ENCODE data around the gene KRTAP19-1. TPM values are rescaled to one million over a fixed set of nuclear protein-coding genes. Genes with fewer than 3 reads are reported as not detected.

KRTAP19-1 gene
- total and polyA plus RNA-seq, 2 of the 8 experiments (the other 6 are each of a cell fraction or from before 2014, with no cell fraction given) = not detected

GRCh38 chr21:30463713-30464112 lies 16.5 kb downstream of the KRTAP19-1 start:
- Histone ChIP-seq H2AK5ac (ENCODE audit: low read depth, low read length) (no peak overlapping the region), H3K79me2 (ENCODE audit: control insufficient read depth in 1 of 2, insufficient read depth in 2 of 2, low read length in 2 of 2) (no peaks in the 10 kb centered on the region), H3K9ac (replicated peaks in 1 of 4; ENCODE audit: extremely low read depth in 1 of 4, low read depth in 3 of 4, low read length in 3 of 4) (no peak overlapping the region), H4K20me1 (replicated peaks in 1 of 2; ENCODE audit: control insufficient read depth in 1 of 2, insufficient read depth in 2 of 2, low read length in 2 of 2) (no peaks in the 10 kb centered on the region), H3K23me2 (ENCODE audit: low read depth, low read length) (no peaks in the 10 kb centered on the region), H3K9me3 (ENCODE audit: insufficient read depth in 2 of 2, low read depth in 1 of 2, low read length in 1 of 2) (no peaks in the 10 kb centered on the region), H3K27ac (ENCODE audit: low read depth, low read length) (no peak overlapping the region), H2BK120ac (replicated peaks; ENCODE audit: low read depth, low read length) (no peak overlapping the region), H3K27me3 (replicated peaks in 1 of 4; ENCODE audit: control insufficient read depth in 3 of 4, extremely low read depth in 1 of 4, insufficient read depth in 3 of 4, low read length in 3 of 4) (no peaks in the 10 kb centered on the region), H3K4ac (replicated peaks; ENCODE audit: insufficient read length, low read depth, low read length) (no peak overlapping the region), H3K14ac (ENCODE audit: insufficient read length) (no peak overlapping the region), H3K36me3 (ENCODE audit: control insufficient read depth in 2 of 4, insufficient read depth in 4 of 4, low read length in 3 of 4) (no peaks in the 10 kb centered on the region), H3K79me1 (ENCODE audit: low read depth, low read length) (no peaks in the 10 kb centered on the region), H2BK12ac (ENCODE audit: low read depth, low read length) (no peak overlapping the region), H3K56ac (replicated peaks; ENCODE audit: insufficient read length, low read depth, low read length) (no peak overlapping the region), H3K18ac (ENCODE audit: extremely low read depth, low read length) (no peak overlapping the region), H4K5ac (ENCODE audit: insufficient read length, low read depth, low read length) (no peak overlapping the region), H4K8ac (ENCODE audit: extremely low read depth, insufficient read depth, low read length) (no peak overlapping the region), H2BK20ac (ENCODE audit: low read length) (no peak overlapping the region), H3K4me3 (ENCODE audit: extremely low read depth in 1 of 4, insufficient read depth in 2 of 4, low read depth in 3 of 4, low read length in 4 of 4) (no peak overlapping the region), H3K4me2 (ENCODE audit: insufficient read depth in 1 of 2, low read depth in 2 of 2, low read length in 2 of 2) (no peak overlapping the region), H4K91ac (replicated peaks; ENCODE audit: insufficient read length, low read length) (no peak overlapping the region), H2BK15ac (ENCODE audit: low read length) (no peak overlapping the region), H2BK5ac (ENCODE audit: low read depth, low read length) (no peak overlapping the region), H3K23ac (ENCODE audit: insufficient read length) (no peak overlapping the region), H2AFZ (ENCODE audit: low read length) (0 out of 2 replicates have a peak overlapping the region, but pooled peaks have one; percentile 81), H3K4me1 (replicated peaks in 1 of 4; ENCODE audit: control insufficient read depth in 3 of 4, insufficient read depth in 4 of 4, low read length in 3 of 4) (no peaks in the 10 kb centered on the region)
- FAIRE-seq (peak; percentile 69), DNase-seq (ENCODE audit: low read depth in 1 of 2, low spot score in 2 of 2) (no peak)
- ChIA-PET CTCF (ENCODE audit: partially characterized antibody) (interaction anchor here (0.5 to 2.1 kb wide), 32 partner anchors 9 to 813 kb away, joined by 3 to 21 read pairs (median 4); partner anchors contain the start of genes KRTAP21-3 and KRTAP27-1), POLR2A (ENCODE audit: partially characterized antibody) (no interaction called here)
- WGBS, 2 experiments (ENCODE audit: extremely low coverage in 1 of 2, insufficient coverage in 1 of 2, insufficient read length in 1 of 2, insufficient replicate concordance in 2 of 2, low coverage in 1 of 2, low lambda C conversion rate in 2 of 2, missing lambda C conversion rate in 1 of 2) = 43% methylated on average over 3 of the region's 3 CpGs; no CpG with 5 or more reads in 1 of the 2 experiments
- TF ChIP-seq NRF1 (IDR thresholded peaks at IDR 0.05; ENCODE audit: low read depth, low read length) = no peak
- TF ChIP-seq SP1 (IDR thresholded peaks at IDR 0.05; ENCODE audit: low read depth, low read length) = no peak
- TF ChIP-seq TEAD4 (IDR thresholded peaks at IDR 0.05; ENCODE audit: low read depth, low read length) = no peak
- no peak for TF ChIP-seq SUZ12 (IDR thresholded peaks at IDR 0.05; ENCODE audit: low read length)
- TF ChIP-seq TBP (IDR thresholded peaks at IDR 0.05; ENCODE audit: low read depth, low read length) = no peak
- peak; percentile 75 to 76 for TF ChIP-seq RAD21 (IDR thresholded peaks at IDR 0.05 in 1 of 2, conservative IDR thresholded peaks at IDR 0.05 in 1 of 2; ENCODE audit: low read depth in 2 of 2, low read length in 2 of 2)
- TF ChIP-seq, protein P1, sequence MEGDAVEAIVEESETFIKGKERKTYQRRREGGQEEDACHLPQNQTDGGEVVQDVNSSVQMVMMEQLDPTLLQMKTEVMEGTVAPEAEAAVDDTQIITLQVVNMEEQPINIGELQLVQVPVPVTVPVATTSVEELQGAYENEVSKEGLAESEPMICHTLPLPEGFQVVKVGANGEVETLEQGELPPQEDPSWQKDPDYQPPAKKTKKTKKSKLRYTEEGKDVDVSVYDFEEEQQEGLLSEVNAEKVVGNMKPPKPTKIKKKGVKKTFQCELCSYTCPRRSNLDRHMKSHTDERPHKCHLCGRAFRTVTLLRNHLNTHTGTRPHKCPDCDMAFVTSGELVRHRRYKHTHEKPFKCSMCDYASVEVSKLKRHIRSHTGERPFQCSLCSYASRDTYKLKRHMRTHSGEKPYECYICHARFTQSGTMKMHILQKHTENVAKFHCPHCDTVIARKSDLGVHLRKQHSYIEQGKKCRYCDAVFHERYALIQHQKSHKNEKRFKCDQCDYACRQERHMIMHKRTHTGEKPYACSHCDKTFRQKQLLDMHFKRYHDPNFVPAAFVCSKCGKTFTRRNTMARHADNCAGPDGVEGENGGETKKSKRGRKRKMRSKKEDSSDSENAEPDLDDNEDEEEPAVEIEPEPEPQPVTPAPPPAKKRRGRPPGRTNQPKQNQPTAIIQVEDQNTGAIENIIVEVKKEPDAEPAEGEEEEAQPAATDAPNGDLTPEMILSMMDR (IDR thresholded peaks at IDR 0.05; ENCODE audit: control extremely low read depth in 1 of 3, insufficient read depth in 1 of 3, low read depth in 1 of 3, low read length in 3 of 3) = peak in 2 of 3 experiments; percentile 65 to 74; a peak in 3 of 4 replicates
- TF ChIP-seq MAFK (IDR thresholded peaks at IDR 0.05; ENCODE audit: low read depth, low read length) = peak; percentile 88
- no peak for TF ChIP-seq TAF1 (IDR thresholded peaks at IDR 0.05; ENCODE audit: low read depth, low read length)
- TF ChIP-seq, protein P2, sequence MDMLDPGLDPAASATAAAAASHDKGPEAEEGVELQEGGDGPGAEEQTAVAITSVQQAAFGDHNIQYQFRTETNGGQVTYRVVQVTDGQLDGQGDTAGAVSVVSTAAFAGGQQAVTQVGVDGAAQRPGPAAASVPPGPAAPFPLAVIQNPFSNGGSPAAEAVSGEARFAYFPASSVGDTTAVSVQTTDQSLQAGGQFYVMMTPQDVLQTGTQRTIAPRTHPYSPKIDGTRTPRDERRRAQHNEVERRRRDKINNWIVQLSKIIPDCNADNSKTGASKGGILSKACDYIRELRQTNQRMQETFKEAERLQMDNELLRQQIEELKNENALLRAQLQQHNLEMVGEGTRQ (IDR thresholded peaks at IDR 0.05; ENCODE audit: low read length) = no peak
